ENCODE results near the gene SLC17A9.

SLC17A9 gene

GRCh38 chr20:63006540-63007359, 54.2 kb downstream of the SLC17A9 start, which contains the start of gene BHLHE23:
BHLHE23 (minus strand) TSS chr20:63006964; CDS start chr20:63006774, 190 bp downstream.
- no peak for FAIRE-seq

GRCh38 chr20:63007360-63007645, 54.8 kb downstream of the SLC17A9 start:
- no peak for FAIRE-seq

DNA sequence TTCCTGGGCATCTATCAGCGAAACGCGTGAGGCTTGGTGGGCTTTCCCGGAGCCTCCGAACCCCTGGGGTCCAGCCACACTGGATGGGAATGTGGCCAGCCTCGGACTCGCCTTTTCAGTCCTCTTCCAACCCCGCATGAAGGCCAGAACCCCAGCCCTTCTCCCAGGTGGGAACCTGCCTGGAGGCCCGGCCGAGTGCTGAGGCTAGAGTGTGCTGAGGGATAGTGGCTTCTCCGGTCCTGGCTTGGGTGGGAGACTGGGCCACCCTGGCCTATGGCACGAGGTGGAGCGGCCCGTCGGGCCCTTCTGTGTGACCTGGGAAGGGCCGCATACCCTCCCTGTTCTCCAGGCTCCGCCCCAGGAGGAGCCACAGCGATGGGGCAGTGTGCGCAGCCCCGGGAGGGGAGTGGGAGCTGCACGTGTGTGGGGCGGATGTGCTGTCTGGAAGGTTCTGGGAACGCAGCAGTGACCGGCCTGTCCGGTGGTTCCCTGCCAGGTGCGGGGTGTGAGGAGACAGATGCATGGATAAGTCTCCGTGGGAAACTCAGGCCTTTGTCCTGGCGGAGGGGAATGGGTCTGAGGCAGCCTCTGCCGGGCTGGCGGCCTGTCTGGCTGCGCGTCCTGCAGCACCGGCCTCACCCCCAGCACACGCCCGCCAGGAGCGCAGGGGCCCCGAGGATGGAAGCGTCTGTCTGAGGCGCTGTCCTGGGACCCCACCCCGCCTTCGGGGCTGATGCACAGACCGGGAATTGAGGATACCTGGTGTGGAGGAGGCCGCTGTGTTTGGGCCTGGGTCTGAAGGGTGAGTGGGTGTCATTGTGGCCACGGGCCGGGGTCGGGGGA, 55.4 kb downstream of the SLC17A9 start:
- no peak for FAIRE-seq

GRCh38 chr20:63008541-63009044, 56.1 kb downstream of the SLC17A9 start:
- no peak for FAIRE-seq

GRCh38 chr20:63009045-63009961, 56.8 kb downstream of the SLC17A9 start:
- FAIRE-seq, result no peak

- no peak for FAIRE-seq
Observed at GRCh38 chr20:63009988-63010769, 57.7 kb downstream of the SLC17A9 start.

GRCh38 chr20:63011798-63012197, 59.3 kb downstream of the SLC17A9 start:
- FAIRE-seq, result no peak

DNA sequence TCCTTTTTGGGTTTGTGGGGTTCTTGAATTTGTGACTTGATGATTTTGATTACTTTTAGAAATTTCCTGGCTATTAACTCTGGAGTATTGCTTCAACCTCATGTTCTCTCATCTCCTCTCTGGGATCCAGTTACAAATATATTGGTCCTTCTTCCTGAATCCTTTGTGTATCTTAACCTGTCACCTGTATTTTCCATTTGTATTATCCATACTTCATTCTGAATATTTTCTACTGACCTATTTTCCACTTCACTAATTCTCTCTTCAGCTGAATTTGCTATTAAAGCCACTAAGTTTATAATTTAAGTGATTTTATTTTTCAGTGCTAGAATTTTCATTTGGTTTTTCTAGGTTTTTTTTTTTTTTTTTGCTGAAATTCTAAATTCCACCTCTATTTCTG, 60.7 kb downstream of the SLC17A9 start:
- no peak for FAIRE-seq

GRCh38 chr20:63014287-63014686, 61.8 kb downstream of the SLC17A9 start:
- no peak for FAIRE-seq

GRCh38 chr20:63014710-63015109, 62.2 kb downstream of the SLC17A9 start:
- no peak for FAIRE-seq

DNA sequence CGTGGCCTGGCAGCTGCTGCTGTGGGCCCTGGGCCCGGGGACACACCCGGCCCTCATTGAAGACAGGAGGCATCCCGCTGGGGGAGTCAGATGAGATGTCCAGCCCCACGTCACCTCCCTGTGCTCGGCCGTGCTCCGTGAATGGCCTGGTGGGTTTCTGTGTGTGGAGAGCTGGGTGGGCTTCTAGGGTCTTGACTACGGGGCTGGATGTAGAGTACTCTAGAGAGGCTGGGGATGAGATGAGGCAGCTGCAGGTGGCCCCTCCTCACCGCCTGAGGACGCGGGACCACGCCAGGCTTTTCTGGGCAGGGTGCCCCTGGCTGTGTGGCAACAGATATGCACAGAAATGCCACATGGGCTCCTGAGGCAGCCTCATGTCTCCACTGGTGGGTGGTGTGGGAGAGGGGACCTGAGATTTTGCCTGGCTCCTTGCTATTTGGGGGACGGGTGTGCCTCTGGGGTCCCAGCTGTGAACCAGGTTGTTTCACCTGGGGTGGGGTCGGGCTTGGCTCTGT, 62.7 kb downstream of the SLC17A9 start:
- no peak for FAIRE-seq

DNA sequence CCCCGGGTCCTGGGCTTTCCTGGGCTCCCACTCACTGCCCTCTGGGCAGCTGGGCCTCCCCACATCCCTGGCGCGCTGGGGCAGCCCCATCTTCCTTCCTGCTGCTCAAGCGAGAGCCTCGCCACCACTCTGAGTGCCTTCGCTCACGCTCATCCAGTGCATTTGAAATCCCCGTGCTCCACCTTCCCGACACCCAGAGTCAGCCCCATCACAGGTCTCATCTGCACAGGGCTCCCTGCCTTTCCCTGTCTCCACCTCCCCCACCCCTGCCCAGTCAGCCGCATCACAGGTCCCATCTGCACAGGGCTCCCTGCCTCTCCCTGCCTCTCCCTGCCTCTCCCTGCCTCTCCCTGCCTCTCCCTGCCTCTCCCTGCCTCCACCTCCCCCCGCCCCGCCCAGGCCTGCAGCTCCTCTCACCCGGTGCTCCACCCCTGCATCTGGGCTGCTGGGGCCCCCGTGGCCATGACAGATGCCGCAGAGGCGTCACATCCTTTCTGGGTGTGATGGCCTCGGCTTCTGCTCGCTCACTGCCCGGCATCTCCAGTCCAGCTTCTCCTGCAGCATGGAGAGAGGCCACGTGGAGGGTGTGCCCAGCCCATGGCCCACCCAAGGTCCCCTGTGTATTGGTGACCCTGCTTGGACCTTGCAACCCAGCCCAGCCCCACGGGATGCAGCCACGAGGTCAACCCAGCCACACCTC, 63.3 kb downstream of the SLC17A9 start:
- no peak for FAIRE-seq

GRCh38 chr20:63016514-63017075, 64.1 kb downstream of the SLC17A9 start:
- no peak for FAIRE-seq

- FAIRE-seq, result no peak
Observed at GRCh38 chr20:63017076-63017825, 64.7 kb downstream of the SLC17A9 start.

GRCh38 chr20:63017826-63018411, 65.4 kb downstream of the SLC17A9 start:
- no peak for FAIRE-seq

Measured in A204.1 (cell line).